ENCODE measurements around the gene ARID1B.

DNA sequence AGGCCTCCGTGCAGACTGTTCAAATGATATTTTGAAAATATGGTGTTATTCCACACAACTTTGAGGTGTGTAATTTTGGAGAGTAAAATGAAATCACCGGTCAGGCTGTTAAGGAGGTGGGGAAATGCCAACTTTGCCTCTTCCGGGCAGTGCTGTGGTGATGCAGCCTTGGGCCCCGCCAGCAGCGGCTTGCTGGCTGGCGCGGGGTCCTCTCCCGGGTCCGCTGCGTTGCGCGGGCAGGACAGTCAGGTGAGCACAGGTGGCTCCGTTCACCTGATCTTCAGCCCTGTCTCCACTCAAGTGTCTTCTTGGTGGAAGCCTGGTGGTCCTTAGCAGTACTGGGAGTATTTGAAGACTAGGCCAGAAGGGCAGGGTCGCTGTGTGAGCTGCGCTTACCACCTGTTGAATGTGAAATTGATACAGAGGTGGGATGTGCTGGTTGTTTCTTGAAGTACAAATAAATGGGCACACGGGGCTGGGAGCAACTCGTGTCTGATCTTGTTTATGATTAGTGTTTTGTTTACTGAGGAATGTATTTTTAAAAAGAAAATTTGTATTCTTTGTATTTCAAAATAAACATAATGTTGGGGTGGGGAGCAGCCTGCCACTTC is 184.2 kb downstream of the ARID1B start:
- TF ChIP-seq HNRNPH1 (optimal IDR thresholded peaks at IDR 0.05; ENCODE audit: low read depth, low read length) (no peak), USF2 (IDR thresholded peaks at IDR 0.05; ENCODE audit: low read depth, low read length) (no peak), USF2 (CRISPR knock-in tag; IDR thresholded peaks at IDR 0.05; ENCODE audit: borderline replicate concordance) (no peak), NAIF1 (CRISPR knock-in tag; IDR thresholded peaks at IDR 0.05; ENCODE audit: borderline replicate concordance) (no peak), CHD2 (IDR thresholded peaks at IDR 0.05; ENCODE audit: low read depth, low read length) (no peak), POLR2A (IDR thresholded peaks at IDR 0.05; ENCODE audit: insufficient read depth in 1 of 2, low read depth in 2 of 2, low read length in 2 of 2) (no peak), TCF12 (IDR thresholded peaks at IDR 0.05) (no peak), TCF12 (CRISPR knock-in tag; IDR thresholded peaks at IDR 0.05) (no peak)
- TF ChIP-seq, protein P1, sequence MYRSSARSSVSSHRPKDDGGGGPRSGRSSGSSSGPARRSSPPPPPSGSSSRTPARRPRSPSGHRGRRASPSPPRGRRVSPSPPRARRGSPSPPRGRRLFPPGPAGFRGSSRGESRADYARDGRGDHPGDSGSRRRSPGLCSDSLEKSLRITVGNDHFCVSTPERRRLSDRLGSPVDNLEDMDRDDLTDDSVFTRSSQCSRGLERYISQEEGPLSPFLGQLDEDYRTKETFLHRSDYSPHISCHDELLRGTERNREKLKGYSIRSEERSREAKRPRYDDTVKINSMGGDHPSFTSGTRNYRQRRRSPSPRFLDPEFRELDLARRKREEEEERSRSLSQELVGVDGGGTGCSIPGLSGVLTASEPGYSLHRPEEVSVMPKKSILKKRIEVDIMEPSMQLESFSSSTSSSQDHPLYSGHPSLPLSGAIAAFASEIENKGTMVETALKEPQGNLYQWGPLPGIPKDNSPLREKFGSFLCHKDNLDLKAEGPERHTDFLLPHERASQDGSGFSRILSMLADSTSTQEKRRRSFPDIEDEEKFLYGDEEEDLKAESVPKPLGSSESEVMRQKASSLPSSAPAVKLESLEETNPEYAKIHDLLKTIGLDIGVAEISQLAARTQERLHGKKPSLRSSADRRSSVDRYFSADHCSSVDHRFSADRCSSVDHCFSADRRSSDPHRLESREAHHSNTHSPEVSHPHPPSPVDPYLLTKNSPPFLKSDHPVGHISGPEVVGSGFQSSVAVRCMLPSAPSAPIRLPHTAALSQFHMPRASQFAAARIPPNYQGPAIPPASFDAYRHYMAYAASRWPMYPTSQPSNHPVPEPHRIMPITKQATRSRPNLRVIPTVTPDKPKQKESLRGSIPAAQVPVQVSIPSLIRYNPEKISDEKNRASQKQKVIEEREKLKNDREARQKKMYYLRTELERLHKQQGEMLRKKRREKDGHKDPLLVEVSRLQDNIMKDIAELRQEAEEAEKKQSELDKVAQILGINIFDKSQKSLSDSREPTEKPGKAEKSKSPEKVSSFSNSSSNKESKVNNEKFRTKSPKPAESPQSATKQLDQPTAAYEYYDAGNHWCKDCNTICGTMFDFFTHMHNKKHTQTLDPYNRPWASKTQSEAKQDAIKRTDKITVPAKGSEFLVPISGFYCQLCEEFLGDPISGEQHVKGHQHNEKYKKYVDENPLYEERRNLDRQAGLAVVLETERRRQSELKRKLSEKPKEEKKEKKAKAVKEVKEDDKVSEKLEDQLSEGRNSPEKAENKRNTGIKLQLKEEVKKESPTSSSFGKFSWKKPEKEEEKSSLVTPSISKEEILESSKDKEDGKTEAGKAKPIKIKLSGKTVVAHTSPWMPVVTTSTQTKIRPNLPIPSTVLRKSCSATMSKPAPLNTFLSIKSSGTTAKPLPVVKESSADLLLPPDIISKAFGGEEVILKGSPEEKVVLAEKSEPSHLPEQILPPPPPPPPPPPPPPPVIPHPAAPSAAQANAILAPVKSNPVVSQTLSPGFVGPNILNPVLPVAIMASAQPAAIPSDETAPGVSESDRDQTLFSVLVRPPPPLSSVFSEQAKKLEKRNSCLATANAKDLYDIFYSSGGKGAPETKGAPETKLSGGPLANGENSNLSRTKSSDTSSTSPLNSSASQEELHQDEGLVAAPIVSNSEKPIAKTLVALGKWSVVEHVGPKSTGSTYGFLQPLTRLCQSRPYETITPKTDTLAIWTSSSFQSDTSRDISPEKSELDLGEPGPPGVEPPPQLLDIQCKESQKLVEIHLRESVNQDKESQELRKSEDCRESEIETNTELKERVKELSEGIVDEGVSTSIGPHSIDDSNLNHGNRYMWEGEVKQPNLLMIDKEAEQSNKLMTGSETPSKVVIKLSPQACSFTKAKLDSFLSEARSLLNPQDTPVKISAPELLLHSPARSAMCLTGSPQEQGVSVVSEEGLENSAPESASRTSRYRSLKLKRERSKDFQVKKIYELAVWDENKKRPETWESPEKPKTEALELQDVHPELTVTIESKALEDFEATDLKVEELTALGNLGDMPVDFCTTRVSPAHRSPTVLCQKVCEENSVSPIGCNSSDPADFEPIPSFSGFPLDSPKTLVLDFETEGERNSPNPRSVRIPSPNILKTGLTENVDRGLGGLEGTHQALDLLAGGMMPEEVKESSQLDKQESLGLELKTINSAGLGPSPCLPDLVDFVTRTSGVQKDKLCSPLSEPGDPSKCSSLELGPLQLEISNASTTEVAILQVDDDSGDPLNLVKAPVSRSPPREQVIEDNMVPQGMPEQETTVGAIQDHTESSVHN (CRISPR knock-in tag; IDR thresholded peaks at IDR 0.05), result no peak
